ENCODE measurements around the gene PTPRM.

PTPRM gene

GRCh38 chr18:8117006-8117371 lies 549.9 kb downstream of the PTPRM start:
- no peak for DNase-seq (ENCODE audit: low read depth)

GRCh38 chr18:8121101-8121500 lies 554.0 kb downstream of the PTPRM start:
- no peak for DNase-seq (ENCODE audit: low read depth)

GRCh38 chr18:8121942-8122480 lies 554.9 kb downstream of the PTPRM start:
- no peak for DNase-seq (ENCODE audit: low read depth)

GRCh38 chr18:8124232-8125146 lies 557.4 kb downstream of the PTPRM start:
- DNase-seq (ENCODE audit: low read depth): no peak

GRCh38 chr18:8130096-8130495 lies 563.0 kb downstream of the PTPRM start:
- DNase-seq (ENCODE audit: low read depth): no peak

GRCh38 chr18:8133032-8133431 lies 565.9 kb downstream of the PTPRM start:
- no peak for DNase-seq (ENCODE audit: low read depth)

GRCh38 chr18:8133888-8134287 lies 566.8 kb downstream of the PTPRM start:
- no peak for DNase-seq (ENCODE audit: low read depth)

- DNase-seq (ENCODE audit: low read depth): no peak
These were observed 572.0 kb downstream of the PTPRM start for GRCh38 chr18:8139127-8139527.

GRCh38 chr18:8139891-8140406 lies 572.8 kb downstream of the PTPRM start:
- DNase-seq (ENCODE audit: low read depth): no peak

GRCh38 chr18:8140841-8141501 lies 573.9 kb downstream of the PTPRM start:
- peak; percentile 64 for DNase-seq (ENCODE audit: low read depth)

- no peak for DNase-seq (ENCODE audit: low read depth)
These were observed 575.1 kb downstream of the PTPRM start for GRCh38 chr18:8142131-8142711.

GRCh38 chr18:8142932-8143331 lies 575.8 kb downstream of the PTPRM start:
- no peak for DNase-seq (ENCODE audit: low read depth)

- DNase-seq (ENCODE audit: low read depth): no peak
These were observed 584.1 kb downstream of the PTPRM start for GRCh38 chr18:8151181-8151580.

- DNase-seq (ENCODE audit: low read depth): peak; percentile 43
These were observed 586.9 kb downstream of the PTPRM start for GRCh38 chr18:8153887-8154583.

GRCh38 chr18:8162802-8163201 lies 595.7 kb downstream of the PTPRM start:
- no peak for DNase-seq (ENCODE audit: low read depth)

- no peak for DNase-seq (ENCODE audit: low read depth)
These were observed 596.3 kb downstream of the PTPRM start for GRCh38 chr18:8163286-8163959.

- no peak for DNase-seq (ENCODE audit: low read depth)
These were observed 598.0 kb downstream of the PTPRM start for GRCh38 chr18:8165095-8165494.

GRCh38 chr18:8167026-8167425 lies 599.9 kb downstream of the PTPRM start:
- DNase-seq (ENCODE audit: low read depth): no peak

- DNase-seq (ENCODE audit: low read depth): no peak
These were observed 600.6 kb downstream of the PTPRM start for GRCh38 chr18:8167673-8168072.

- no peak for DNase-seq (ENCODE audit: low read depth)
These were observed 602.6 kb downstream of the PTPRM start for GRCh38 chr18:8169722-8170121.

- DNase-seq (ENCODE audit: low read depth): no peak
These were observed 607.7 kb downstream of the PTPRM start for GRCh38 chr18:8174771-8175170.
